HG02798 (cell line): ENCODE data around the gene ATF1.
"Not testable (repeated sequence)": the region's sequence is repeated elsewhere in the genome, so short reads cannot be mapped to it uniquely, and the experiment has no call there.

Experiments used
- ATAC-seq: cut with Tn5 transposase; IDR thresholded peaks from one replicate; pipeline ENCODE4 v1.9.1; 2021; ENCODE audit warnings: mild to moderate bottlenecking; ENCODE audit not compliant: unreplicated experiment, poor library complexity

Gene ATF1

DNA sequence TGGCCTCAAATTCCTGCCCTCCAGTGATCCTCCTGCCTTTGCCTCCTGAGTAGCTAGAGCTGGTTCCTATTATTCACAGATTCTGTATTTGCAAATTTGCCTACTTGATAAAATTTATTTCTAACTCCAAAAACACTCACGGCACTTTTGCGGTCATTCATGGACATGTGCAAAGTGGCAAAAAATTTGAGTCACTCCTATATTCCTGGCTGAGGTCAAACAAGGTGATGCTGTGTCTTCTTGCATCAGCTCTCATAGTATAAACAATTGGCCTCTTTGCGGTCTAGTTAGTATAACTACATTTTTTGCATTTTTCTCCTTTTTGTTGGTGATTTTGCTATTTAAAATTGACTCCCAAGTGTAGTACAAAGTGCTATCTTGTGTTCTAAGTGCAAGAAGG lies 24.7 kb downstream of the ATF1 start:
- ATAC-seq, result no peak

DNA sequence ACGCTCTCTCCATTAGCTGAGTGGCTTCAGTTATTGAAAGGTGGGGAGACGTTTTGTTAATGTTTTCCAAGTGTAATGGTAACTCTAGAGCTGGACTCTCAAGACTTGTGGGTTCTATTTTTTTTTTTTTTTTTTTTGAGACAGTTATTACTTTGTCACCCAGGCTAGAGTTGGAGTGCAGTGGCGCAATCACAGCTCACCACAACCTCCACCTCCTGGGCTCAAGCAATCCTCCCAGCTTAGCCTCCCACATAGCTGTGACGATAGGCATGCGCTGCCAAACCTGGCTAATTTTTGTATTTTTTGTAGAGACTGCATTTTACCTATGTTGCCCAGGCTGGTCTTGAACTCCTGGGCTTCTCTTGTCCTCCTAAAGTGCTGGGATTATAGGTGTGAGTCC lies 26.2 kb downstream of the ATF1 start:
- ATAC-seq, result no peak

GRCh38 chr12:50799908-50800307 lies 36.0 kb downstream of the ATF1 start:
- ATAC-seq, result no peak

GRCh38 chr12:50803230-50803875 lies 39.5 kb downstream of the ATF1 start:
- no peak for ATAC-seq

GRCh38 chr12:50806176-50806575 lies 42.3 kb downstream of the ATF1 start:
- ATAC-seq, result no peak

GRCh38 chr12:50809131-50809530 lies 45.2 kb downstream of the ATF1 start:
- ATAC-seq, result not testable (repeated sequence)

- not testable (repeated sequence) for ATAC-seq
These were observed 51.0 kb downstream of the ATF1 start for GRCh38 chr12:50814921-50815320.

DNA sequence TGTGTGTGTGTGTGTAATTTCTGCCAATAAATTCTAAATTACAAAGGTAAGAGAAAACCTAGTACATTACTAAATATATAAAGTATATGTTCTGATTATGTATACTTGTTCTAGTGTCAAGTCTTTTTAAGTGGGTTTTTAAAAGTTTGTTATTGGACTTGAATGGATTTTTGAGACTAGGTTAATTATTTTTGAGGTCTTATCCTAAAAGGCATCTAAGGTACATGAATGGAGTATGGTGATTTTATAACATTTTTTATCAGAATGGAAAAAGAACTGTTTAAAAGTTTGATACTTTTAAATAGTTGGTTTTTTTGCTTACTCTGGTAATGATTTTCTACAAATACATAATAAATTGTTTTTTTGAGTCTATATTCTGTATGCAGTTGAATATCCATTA lies 56.3 kb downstream of the ATF1 start:
- ATAC-seq, result no peak

- ATAC-seq, result no peak
These were observed 58.2 kb downstream of the ATF1 start for GRCh38 chr12:50822082-50822481.

DNA sequence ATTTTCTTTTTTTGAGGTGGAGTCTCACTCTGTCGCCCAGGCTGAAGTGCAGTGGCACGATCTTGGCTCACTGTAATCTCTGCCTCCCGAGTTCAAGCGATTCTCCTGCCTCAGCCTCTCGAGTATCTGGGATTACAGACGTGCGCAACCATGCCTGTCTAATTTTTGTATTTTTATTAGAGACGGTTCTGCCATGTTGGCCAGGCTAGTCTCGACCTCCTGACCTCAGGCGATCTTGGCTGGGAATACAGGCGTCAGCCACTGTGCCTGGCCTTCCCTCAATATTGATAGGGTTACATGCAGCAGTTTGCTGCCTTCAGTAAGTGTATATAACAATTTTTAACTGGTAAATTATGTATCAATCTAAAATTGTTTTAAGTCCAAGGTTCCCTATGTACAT lies 59.8 kb downstream of the ATF1 start:
- not testable (repeated sequence) for ATAC-seq

DNA sequence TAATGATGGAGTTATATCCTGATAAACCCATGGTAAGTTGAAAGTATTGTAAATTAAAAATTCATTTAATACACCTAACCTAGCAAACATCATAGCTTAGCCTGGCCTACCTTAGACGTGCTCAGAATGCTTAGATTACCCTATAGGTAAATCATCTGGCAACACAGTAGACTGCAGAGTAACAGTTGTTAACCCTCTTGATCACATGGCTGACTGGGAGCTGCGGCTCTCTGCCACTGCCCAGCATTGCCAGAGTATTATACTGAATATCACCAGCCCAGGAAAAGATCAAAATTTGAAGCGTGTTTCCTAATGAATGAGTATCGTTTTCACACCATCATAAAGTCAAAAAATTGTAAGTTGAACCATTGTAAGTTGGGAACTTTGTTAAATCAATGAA lies 61.0 kb downstream of the ATF1 start:
- ATAC-seq, result no peak

GRCh38 chr12:50825372-50825838 lies 61.5 kb downstream of the ATF1 start:
- ATAC-seq, result no peak

DNA sequence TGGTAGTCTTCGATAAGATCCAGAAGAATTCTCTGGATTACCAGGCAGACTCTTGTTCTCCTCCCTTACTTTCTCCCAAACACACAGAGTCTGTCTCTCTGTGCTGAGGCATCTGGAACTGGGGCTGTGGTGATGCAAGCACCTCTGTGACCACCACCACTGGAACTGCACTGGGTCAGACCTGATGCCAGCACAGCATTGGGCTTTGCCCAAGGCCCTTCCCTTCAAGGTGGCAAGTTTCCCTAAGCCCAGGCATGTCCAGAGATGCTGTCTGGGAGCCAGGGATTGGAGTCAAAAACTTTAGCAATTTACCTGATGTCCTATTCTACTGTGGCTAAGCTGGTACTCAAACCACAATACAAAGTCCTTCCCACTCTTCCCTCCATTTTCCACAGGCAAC lies 64.2 kb downstream of the ATF1 start:
- no peak for ATAC-seq

GRCh38 chr12:50828886-50829285 lies 65.0 kb downstream of the ATF1 start:
- ATAC-seq, result no peak

GRCh38 chr12:50833801-50834200 lies 69.9 kb downstream of the ATF1 start:
- ATAC-seq, result not testable (repeated sequence)

DNA sequence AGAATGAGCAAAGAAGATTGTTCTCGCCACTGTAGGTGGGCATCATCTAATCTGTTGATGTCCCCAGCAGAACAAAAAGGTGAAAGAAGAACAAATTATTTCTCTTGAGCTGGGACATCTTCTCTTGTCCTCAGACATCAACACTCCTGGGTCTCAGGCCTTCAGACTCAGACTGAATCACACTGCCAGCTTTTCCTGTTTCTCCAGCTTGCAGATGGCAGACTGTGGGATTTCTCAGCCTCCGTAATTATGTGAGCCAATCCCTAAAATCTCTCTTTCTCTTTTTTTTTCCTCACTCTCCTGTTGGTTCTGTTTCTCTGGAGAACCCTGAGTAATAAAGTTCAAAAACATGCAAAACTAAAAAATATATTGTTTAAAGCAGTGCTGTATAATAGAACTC lies 75.1 kb downstream of the ATF1 start:
- ATAC-seq, result no peak

- no peak for ATAC-seq
These were observed 77.0 kb downstream of the ATF1 start for GRCh38 chr12:50840809-50841487.

DNA sequence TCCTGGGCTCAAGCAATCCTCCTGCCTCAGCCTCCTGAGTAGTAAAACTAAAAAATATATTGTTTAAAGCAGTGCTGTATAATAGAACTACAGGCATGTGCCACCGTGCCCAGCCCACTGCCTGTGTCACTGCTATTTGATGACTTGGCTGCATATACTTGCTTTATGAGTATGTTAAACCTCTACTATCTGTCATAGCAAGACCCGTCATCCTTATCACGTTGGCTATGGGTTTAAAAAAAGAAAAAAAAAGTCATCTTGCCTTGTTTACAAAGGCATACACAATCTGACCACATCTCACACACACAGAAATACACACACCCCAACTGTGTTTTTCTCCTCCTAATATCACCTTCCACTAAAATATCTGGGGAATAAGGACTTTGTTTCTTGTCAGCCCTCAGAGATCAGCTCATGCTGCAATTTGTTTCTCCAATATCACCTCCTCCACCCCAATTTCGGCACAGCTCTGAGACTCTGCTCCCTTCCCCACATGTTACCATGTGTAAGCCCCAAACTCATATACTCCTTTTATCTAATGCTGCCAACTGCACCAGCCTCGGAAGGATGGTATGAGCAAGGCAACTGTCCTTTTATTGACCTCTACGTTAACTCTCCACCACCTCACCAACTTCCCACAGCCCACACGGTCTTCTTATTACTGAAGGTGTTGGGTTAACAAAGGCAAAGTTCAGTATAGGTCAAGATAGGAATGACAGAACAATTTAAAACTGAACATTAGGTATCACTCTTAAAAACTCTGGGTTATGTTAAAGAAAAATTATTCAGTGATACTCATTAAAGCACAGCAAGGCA lies 78.0 kb downstream of the ATF1 start:
- no peak for ATAC-seq

- no peak for ATAC-seq
These were observed 79.0 kb downstream of the ATF1 start, which contains the start of gene TMPRSS12 for GRCh38 chr12:50842637-50843493. Gene TMPRSS12 (plus strand): TSS chr12:50842926. CDS start chr12:50842965, 39 bp downstream.

GRCh38 chr12:50845021-50845647 lies 81.2 kb downstream of the ATF1 start:
- no peak for ATAC-seq
